Cerebellar nuclear complex (tissue), 1 donor: Measurements from ENCODE around the gene ANGPTL7.
"Not testable (repeated sequence)": the region's sequence is repeated elsewhere in the genome, so short reads cannot be mapped to it uniquely, and the experiment has no call there.

Experiments
- DNase-seq, 2 experiments: peaks; one replicate each; lab custom pipeline; 2025; lab: John Stamatoyannopoulos, UW

ANGPTL7 gene, protein sequence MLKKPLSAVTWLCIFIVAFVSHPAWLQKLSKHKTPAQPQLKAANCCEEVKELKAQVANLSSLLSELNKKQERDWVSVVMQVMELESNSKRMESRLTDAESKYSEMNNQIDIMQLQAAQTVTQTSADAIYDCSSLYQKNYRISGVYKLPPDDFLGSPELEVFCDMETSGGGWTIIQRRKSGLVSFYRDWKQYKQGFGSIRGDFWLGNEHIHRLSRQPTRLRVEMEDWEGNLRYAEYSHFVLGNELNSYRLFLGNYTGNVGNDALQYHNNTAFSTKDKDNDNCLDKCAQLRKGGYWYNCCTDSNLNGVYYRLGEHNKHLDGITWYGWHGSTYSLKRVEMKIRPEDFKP

DNA sequence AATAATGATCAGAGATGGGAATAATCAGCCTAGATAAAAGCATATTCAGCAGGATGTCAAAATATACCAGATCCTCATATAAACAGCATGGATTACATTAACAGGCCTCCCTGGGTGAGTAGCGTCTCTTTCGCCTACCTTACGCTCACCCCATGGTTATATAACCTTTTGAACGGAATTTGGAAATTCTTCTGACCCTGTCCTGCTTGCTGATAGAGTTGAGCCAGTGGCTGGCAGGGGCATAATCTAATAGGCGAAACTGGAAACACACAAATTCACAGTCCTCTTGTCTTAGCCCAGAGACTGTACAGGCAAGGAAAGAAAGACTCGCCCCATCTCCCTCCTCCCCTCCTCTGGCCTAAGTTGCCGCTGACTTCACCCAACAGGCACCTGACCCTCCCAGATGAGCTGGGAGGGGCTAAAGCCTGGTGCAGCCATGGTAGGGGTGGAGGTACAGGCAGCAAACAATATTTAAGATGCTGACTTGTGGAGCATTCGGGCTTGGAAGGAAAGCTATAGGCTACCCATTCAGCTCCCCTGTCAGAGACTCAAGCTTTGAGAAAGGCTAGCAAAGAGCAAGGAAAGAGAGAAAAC is at the start of gene ANGPTL7:
Gene ANGPTL7 (plus strand): TSS at position 498 of the 594 bp plus-strand sequence. CDS start 225 bp downstream, outside the sequence.
- DNase-seq, result no peak

DNA sequence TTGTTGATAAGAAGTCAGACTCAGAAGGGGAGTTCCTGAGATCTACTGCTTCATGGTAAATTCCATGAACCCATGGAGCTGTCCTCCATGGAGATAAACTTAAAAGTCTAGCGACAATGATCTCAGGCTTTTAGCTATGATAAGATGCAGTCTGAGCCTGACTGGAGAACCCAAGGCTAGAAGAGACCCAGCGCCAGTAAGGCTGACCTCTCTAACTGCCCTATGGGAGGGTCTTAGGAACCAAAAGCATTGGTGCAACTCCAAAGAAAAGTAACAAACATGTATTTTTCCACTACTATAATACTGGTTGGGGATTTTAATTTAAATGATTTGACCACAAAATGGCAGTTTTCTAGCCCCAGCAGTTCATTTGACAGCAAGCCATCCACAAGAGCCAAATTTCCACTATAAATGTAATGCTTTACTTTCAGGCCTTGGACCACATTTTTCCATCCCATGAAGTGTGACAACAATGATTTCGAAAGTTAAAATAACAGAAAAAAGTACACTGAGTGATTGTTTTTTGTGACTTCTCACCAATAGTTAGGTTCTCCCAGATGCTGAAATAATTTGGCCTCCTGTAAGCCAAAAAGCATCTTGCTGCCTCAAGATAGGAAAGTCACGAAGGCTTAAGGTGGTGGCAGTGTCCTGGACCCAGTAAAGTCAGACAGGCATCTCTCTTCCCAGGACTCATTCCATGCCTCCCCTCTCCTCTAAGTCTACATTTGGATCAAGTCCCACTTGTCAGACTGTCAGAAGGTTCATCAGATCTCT is 46.4 kb upstream of the ANGPTL7 start:
- no peak for DNase-seq

DNA sequence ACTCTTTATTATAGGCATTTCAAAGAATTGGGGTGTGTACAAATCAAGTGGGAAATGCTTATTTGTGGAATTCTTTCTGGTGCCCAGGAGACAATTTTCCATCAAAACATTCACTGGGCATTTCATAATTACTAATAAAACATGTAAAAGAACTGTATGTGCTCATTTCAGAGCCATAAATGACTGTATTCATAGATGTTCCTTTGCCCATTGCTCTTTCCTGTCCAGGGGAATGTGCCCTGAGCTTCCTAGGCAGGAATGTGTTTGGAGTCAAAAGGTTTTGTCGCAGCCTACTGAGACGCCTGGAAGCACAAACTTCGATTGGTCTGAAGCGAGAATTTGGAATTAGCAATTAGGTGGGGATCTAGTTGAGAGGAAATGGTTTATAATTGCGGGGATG is 45.8 kb upstream of the ANGPTL7 start:
- DNase-seq, result no peak

DNA sequence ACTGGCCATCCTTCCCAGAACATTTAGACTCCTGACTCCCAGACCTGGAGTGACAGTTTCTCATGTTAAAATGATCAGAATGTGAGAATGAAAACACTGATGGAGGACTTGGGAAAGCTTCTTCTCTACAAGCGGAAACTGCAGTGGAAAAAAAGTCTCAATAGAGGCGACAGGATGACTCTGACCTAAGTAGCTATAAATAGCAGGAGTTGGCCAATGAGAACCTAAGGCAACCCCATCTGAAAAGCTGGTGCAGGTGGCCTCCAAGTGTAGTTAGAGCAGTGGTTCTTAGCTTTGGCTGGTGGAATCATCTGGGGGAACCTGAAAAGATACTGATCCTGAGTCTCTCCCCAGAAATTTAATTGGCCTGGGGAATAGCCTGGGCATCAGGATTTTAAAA is 45.2 kb upstream of the ANGPTL7 start:
- peak in 1 of 2 experiments; percentile 8 for DNase-seq

DNA sequence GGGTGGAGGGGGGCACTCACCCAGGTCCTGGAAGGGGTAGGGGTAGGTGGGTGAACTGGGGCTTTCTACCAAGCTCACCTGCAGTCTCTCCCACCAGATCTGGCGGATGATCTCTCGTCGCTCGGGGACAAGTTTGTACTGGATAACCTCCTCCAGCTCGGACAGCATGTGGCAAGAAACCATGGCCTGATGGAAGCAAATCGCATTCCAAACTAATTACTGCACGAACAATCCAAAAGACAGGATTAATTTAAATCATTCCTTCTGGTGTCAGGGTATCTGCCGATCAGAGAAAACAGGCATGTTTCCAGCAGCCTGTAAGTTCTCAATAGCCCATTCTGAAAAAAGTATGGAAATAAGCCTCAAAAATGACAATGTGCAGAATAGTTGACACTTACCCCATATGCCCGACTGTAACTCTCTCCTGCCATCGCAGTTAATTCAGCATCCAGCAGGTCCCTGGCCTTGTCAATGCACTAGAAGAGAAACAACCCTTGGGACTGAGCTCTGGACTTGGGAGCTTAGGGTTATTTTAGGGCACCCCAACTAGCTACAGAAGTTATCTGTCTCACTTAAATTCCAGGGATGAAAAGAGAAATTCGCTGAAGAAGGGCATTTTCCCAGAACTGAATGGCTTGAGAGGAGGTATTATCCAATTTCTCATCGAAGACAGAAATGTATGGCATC is 44.4 kb upstream of the ANGPTL7 start:
- DNase-seq, result no peak

DNA sequence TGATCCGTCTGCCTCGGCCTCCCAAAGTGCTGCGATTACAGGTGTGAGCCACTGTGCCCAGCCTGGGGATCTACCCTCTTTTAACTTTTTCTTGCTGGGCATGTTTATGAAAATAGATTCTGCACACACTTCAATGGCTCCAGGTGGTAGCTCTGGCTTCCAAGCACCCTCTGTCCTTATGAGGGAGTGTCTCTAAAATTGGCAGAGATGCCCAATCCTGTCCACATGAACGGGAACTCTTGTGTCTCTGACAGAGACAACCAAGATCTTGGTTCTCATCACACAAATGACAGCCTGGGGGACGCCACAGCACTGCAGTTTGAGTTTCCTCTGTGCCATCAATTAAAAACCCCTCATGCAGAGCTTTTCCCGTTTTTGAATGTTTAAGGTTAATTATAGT is 43.4 kb upstream of the ANGPTL7 start:
- peak in 1 of 2 experiments; percentile 35 for DNase-seq

DNA sequence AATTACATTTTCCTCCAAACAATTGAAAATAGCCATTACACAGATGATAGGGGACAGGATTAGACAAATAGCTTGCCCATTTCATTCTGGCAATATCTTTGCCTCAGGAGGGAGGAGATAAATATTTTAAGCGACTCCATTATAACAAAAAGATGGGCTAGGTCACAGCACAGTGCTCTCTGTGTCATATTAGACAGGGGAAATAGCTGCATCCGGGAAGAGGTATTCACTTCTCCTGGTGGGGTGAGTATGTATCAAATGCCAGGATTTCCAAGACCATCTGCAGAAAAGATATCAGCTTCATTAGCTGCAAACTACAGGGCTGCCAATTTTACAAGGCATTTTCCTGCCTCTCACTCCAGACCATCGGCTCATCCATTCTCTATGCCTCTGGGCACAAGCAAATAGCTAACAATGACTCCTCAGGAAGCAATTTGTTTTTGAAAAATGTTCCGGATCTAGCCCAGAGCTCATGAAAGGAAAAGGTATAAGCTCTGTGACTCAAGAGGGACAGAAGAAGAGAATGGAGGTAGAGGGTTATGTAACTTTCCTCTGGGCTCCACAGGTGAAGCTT is 41.9 kb upstream of the ANGPTL7 start:
- peak; percentile 37 to 67 for DNase-seq

DNA sequence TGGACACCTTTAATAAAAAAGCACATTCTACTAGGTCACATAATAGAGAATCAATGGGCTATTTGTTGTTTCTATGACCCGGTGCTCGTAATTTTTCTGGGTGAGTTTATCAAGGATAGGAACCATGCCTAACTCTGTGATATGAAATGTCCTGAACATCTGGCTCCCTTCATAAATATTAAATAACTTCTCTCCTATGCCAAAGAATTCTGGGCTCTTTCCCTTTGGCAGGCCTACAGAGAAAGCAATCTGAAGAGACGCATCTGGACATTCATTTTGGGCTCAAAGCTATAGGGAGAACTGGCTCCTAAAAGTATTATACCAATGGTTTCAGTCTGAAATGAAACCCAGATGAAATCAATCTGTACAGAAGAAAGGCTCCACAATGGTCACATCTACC is 38.8 kb upstream of the ANGPTL7 start:
- no peak for DNase-seq

DNA sequence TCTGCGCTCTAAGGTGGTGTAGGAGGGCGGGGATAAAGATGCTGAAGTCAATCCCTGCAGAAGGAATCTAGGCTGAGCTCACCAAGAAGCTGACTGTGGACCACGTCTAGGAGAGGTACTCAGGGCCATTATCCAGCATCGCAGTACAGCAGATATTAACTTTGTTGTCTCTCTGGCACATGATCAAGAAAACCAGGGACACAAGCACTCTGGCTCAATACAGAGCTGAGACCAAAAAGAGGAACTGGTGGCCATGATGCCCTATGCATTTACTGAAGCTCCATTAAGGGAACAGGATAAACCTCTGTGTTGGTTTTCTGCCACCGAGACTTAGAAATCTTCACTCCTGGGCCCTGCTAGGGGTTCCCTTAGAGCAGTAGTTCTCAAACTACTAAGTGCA is 38.0 kb upstream of the ANGPTL7 start:
- DNase-seq, result no peak

DNA sequence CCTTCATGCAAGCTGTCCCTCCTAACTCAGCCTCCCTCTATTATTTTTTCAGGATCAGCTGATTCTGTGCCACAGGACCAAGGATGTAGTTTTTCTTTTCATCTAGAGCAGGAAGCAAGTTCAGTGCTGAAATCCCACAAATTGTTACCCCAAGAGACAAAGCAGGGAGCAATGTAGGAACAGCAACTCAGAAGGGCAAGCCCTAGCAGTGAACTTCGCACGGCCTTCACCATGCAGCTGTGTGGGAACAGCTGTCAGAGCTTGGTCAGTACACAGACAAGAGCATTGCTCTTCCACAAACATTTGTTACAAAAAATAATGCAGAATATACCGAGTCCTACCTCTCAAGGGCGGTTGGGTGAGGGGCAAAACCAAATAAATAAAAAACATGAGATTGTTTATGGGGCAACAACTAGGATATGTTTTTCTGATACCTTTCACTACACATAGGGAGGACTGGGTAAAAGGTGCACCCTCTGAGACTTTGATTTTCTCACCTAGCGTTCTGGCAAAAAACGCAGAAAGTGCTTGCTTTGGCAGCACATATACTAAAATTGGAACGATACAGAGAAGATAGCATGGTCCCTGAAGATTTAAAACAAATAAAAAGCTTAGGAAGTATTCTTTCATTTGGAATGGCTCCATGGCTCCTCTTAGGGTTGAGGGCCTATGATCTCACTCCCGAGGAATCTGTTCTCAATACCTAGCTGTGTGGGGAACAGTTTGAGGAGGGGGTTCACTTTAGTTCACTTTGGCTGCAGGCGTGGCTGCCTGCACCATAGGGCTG is 37.1 kb upstream of the ANGPTL7 start:
- DNase-seq, result no peak

DNA sequence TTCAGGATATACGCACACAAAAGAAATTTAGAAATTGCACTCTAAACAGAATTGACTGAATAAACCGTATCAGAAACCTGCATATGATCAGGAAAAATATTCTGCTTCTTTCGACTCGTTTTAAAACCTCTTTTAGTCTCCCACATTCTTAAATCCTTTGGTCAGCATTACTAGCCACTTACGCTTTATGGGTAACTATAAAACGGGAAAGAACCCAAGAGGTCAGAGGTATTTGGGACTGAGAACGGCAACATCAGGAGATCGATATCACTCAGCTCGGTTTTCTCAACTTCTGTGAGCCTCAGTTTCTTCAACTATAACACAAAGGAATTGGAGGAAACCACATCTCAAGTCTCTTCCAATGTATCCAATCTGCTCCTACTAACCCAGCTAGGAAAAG is 36.4 kb upstream of the ANGPTL7 start:
- DNase-seq, result no peak

DNA sequence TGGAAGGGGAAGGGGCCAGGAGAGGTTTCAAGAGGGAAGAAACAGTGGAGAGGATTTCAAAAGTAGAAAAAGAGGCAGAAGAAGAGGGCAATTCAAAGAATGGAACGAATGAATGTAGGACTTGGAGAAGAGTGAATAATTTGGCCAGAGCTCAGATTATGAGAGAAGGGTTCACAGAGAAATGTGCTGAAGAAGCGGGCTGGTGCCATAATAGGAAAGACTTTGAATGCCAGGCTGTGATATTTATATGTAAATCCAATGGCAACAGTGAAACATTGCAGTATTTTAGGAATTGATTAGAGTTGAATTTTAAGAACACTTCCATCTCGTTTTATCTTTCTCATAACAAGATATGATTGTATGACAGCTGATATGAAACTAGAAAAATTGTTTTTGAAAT is 36.0 kb upstream of the ANGPTL7 start:
- DNase-seq, result no peak

DNA sequence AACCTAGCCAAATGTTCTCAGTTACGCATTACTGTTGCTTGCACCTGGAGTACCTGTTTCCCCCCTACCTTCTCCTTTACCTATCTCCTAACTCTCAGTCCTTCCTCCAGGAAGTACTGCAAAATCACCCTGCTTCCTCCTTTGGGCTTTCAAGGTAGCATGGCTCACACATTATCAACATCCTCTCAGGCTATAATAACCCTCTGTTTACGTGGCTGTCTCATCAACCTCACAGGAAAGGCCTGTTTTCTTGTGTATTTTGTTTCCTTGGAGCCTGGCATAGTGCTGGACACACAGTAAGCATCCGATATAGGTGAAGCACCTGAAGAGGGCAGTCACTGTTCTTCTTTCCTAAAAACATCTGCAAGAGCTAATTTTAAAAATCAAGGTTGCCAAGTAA is 32.7 kb upstream of the ANGPTL7 start:
- DNase-seq, result no peak

DNA sequence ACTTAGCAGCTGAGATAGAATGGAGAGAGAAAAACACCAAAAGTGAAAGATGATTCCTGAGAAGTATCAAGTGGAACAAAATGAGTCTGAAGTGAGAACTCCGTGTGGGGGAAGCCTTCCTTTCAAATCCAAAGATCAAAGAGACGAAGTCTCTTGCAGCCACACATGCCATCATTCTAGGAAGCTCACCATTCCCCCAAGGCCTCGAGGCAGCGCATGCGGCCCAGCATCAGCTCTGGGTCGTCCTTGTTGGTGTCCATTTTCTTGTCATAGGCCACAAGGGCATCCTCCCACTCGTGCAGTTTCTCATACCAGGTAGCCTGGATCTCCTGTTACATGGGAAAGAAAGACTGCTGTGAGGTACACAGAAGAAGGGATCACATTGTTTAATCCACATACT is 32.2 kb upstream of the ANGPTL7 start:
- no peak for DNase-seq

DNA sequence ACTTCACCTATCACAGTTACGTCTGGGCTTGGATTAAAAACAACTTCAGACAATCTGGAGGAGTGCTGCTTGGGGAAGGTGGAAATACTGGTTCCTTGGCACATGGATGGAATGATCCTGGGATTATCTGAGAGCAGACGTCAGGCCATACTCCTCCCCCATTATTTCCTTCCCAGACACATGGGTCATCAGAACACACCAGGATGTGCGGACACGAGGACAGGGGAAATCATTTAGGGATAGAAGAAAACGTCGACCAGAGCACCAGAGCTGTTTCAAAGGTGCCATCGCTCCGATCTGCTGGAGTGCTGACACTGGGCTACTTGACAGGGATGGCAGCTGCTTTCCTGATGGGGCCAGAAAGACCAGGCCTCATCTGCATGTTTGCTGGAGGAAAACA is 31.8 kb upstream of the ANGPTL7 start:
- DNase-seq, result no peak

DNA sequence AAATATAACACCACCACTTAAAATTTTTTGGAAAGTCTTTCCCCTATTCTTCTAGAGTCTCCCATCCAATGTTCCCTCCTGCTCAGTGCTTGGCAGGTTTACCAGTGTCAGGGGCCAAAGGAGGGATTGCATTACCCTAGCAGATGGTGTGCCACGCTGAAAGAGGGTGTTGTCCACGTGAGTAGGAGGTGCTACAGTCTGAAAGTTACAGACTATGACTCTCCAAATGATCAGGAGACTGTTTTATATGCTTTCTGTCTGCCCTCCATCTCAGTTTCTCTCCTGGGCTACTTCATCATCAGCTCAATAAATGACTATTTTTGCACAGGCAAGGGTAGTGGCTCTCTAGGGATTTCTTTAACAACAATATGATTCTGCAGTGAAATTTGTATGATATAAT is 31.3 kb upstream of the ANGPTL7 start:
- DNase-seq, result peak in 1 of 2 experiments; percentile 31

DNA sequence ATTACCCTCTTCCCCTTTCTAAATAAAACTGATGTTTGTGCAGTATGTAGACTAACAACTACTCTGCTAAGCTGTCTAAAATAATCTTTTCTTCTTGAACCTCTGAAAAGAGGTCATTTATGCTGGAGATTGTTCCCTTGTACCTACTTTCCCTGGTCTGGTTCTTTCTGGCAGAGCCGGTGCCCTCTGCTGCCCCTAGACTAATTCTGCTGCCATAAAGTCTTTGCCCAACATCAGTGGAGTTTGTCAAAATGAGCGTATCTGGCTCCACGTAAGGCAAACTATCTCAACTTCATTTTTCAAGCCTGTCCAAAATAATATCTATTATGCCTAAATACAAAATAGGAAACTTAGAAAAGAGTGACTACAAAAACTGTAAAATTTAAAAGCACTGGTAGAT is 30.9 kb upstream of the ANGPTL7 start:
- DNase-seq, result no peak

DNA sequence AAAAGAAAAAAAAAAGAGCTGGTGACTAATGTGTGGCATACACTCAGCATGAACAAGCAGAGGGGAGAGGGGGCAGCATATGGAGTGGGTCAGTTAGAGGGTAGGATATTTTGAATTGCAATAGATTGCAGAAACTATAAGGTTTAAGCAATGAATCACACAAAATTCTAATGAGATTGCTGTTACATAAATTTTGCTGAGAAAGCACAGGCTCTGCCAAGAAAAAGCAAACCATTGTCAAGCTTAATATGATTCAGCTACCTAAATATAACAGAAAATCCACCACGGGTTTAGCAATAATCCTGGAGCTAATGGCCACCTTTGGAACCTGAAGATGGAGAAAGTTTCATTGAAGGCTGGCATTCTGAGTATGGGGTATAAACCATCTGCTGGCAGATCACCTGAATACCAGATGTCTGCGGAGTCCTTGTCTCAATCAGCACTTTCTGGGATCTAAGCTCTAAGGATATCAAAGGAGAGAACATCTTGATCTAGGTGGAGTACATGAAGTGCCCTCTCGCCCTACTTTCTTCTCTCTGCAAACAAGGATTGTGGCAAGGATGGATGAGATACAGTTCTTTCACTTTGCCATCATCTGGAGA is 30.3 kb upstream of the ANGPTL7 start:
- DNase-seq, result no peak

DNA sequence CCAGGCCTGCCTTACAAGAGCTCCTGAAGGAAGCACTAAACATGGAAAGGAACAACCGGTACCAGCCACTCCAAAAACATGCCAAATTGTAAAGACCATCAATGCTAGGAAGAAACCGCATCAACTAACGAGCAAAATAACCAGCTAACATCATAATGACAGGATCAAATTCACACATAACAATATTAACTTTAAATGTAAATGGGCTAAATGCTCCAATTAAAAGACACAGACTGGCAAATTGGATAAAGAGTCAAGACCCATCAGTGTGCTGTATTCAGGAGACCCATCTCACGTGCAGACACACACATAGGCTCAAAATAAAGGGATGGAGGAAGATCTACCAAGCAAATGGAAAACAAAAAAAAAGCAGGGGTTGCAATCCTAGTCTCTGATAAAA is 26.4 kb upstream of the ANGPTL7 start:
- not testable (repeated sequence) for DNase-seq

DNA sequence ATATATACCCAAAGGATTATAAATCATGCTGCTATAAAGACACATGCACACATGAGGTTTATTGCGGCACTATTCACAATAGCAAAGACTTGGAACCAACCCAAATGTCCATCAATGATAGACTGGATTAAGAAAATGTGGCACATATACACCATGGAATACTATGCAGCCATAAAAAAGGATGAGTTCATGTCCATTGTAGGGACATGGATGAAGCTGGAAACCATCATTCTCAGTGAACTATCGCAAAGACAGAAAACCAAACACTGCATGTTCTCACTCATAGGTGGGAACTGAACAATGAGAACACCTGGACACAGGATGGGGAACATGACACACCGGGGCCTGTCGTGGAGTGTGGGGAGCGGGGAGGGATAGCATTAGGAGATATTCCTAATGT is 22.4 kb upstream of the ANGPTL7 start:
- not testable (repeated sequence) for DNase-seq

DNA sequence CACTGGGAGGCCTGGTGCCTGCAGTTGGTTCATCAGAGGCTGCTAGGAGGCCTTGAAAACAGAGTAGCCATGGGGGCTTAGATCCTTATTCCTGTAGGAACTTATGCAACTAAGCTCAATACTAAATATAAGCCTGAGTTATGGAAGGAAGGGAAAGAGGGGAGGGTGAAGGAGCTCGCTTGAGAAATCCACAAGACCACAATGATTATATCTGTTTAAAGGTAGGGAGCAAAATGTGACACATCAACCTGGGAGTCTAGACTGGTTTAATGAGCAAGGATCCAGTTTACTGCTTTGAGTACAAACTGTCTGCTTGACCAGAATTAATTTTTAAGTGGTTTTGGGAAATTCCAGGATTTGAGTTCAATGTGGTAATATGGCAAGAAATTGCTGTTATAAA is 20.4 kb upstream of the ANGPTL7 start:
- DNase-seq, result no peak
